Transverse colon (tissue), 4 donors: Measurements from ENCODE around the gene SRGN. TPM values are rescaled to one million over a fixed set of nuclear protein-coding genes. Genes with fewer than 3 reads are reported as not detected.
A peak's percentile ranks its signal among the peaks of the same experiment; 100 is the strongest.

Experiments used
- DNase-seq: peaks from one replicate; pipeline ENCODE4 v3.0.0-alpha.2; 2019
- H3K27ac ChIP-seq, 4 donors: fragments of 200-600 bp; sonication (generic); 2 replicates each; pipeline ENCODE4 v1.5.1; 2016 to 2018; ENCODE audit warnings: inconsistent platforms in 4 of 4
- H3K27me3 ChIP-seq: fragments of 200-600 bp; sonication (generic); 2 replicates; pipeline ENCODE4 v1.5.1; 2017; ENCODE audit warnings: inconsistent platforms
- H3K36me3 ChIP-seq, 4 donors: fragments of 200-600 bp; sonication (generic); 2 replicates each; pipeline ENCODE4 v1.5.1; 2017 to 2019; ENCODE audit warnings: inconsistent platforms in 4 of 4
- H3K4me1 ChIP-seq, 4 donors: fragments of 200-600 bp; sonication (generic); 2 replicates each; pipeline ENCODE4 v1.5.1; 2017 to 2020; ENCODE audit warnings: inconsistent platforms in 4 of 4
- H3K4me3 ChIP-seq, 4 donors: fragments of 200-600 bp; sonication (generic); 1 replicate in 1 of 4; 2 replicates in 3 of 4; pipeline versions ENCODE4 v1.5.1 to v1.6.1; 2017 to 2019; ENCODE audit warnings: inconsistent platforms in 4 of 4
- H3K9me3 ChIP-seq, 2 donors: fragments of 200-600 bp; sonication (generic); 2 replicates each; pipeline ENCODE4 v1.5.1; 2017 to 2019; ENCODE audit warnings: inconsistent platforms in 2 of 2
- CTCF ChIP-seq, 5 experiments: fragments of 200-600 bp in 3 of 5; fragments of 450-650 bp in 2 of 5; sonication (generic) in 3 of 5; IDR thresholded peaks; 1 replicate in 2 of 5; 2 replicates in 3 of 5; pipeline ENCODE4 v1.5.1; 2016 to 2017; ENCODE audit warnings: antibody characterized with exemption in 5 of 5, inconsistent platforms in 3 of 5, mild to moderate bottlenecking in 2 of 5, moderate library complexity in 1 of 5
- EP300 ChIP-seq: sonication (generic); formaldehyde crosslinking; IDR thresholded peaks from one replicate; pipeline ENCODE4 v1.6.1; 2017; ENCODE audit warnings: antibody characterized with exemption, low read depth
- POLR2A ChIP-seq: fragments of 450-650 bp; IDR thresholded peaks from one replicate; pipeline ENCODE4 v1.6.1; 2016; ENCODE audit warnings: antibody characterized with exemption, mild to moderate bottlenecking, moderate library complexity
- POLR2AphosphoS5 ChIP-seq, 3 donors: sonication (generic); formaldehyde crosslinking; IDR thresholded peaks; one replicate each; pipeline ENCODE4 v1.6.1; 2016; ENCODE audit warnings: antibody characterized with exemption in 3 of 3
- WGBS, 2 donors: methylation state at CpG; one replicate each; pipeline ENCODE4 v1.1.5; 2018; ENCODE audit warnings: low coverage in 1 of 2; 5-methylcytosine and 5-hydroxymethylcytosine counted together
- in situ Hi-C, 4 donors: fragments of 200-750 bp; cut with MboI; loops; one replicate each; pipeline versions ENCODE4 v1.15.0 to v1.15.1; 2017; ENCODE audit warnings: low sequenced_read_pairs in 3 of 4, low pct_ligation_motif_present in 1 of 4, low pct_unique_long_range_greater_than_20kb in 1 of 4
- intact Hi-C: fragments of 100-400 bp; cut with DNase I; formaldehyde crosslinking; loops from one replicate; pipeline ENCODE4 v1.15.1; 2023; ENCODE audit warnings: low total_unique reads
- total RNA-seq, 4 donors: library from RNA; depleted of rRNA; stranded (reverse); fragments of >200 nt; gene quantifications; one replicate each; pipeline ENCODE4 v1.1.0, GENCODE V29; 2016

SRGN gene
- total RNA-seq, 4 donors from 2014 or later, result 9.0 to 83.8 (median 20.3) TPM

GRCh38 chr10:69064762-69065328 is 23.1 kb upstream of the SRGN start:
- Histone ChIP-seq H3K27me3 (no peaks in the 10 kb centered on the region), H3K4me1 (peaks cover 0 to 16% (median 8%) of the 10 kb centered on the region in 4 donors), H3K9me3 (no peaks in the 10 kb centered on the region), H3K36me3 (no peaks in the 10 kb centered on the region), H3K4me3 (no peak overlapping the region), H3K27ac (peak overlapping the region in 3 of 4 donors; percentile 35 to 48 (median 37))
- intact Hi-C loops (no loop called here), in situ Hi-C loops (no loop called here)
- TF ChIP-seq EP300 (no peak), CTCF (IDR thresholded peaks at IDR 0.05) (no peak), POLR2AphosphoS5 (IDR thresholded peaks at IDR 0.05) (no peak), POLR2A (no peak)
- 71 to 84% methylated on average over 1 to 6 of the region's 6 CpGs for WGBS, 2 donors
- DNase-seq, result no peak

- no peak for DNase-seq
- Histone ChIP-seq H3K27ac (peak overlapping the region; percentile 19 to 48 (median 36)), H3K4me3 (no peak overlapping the region), H3K9me3 (no peaks in the 10 kb centered on the region), H3K36me3 (no peaks in the 10 kb centered on the region), H3K4me1 (peaks cover 0 to 16% (median 8%) of the 10 kb centered on the region in 4 donors), H3K27me3 (no peaks in the 10 kb centered on the region)
- in situ Hi-C loops (no loop called here), intact Hi-C loops (no loop called here)
- WGBS, 2 donors, result 60% methylated on average over 8 of the region's 8 CpGs; no CpG with 5 or more reads in 1 of the 2 donors
- TF ChIP-seq EP300 (no peak), POLR2AphosphoS5 (IDR thresholded peaks at IDR 0.05) (no peak), CTCF (IDR thresholded peaks at IDR 0.05) (no peak), POLR2A (no peak)
Measured at GRCh38 chr10:69065406-69066361, 22.2 kb upstream of the SRGN start.

GRCh38 chr10:69067189-69067588 is 20.7 kb upstream of the SRGN start:
- intact Hi-C loops (no loop called here), in situ Hi-C loops (no loop called here)
- no peaks in the 10 kb centered on the region for H3K27me3 ChIP-seq
- no peaks in the 10 kb centered on the region for H3K9me3 ChIP-seq
- no peaks in the 10 kb centered on the region for H3K36me3 ChIP-seq
- no peak overlapping the region for H3K4me3 ChIP-seq
- 90 to 93% methylated on average over 2 to 3 of the region's 3 CpGs for WGBS, 2 donors
- TF ChIP-seq EP300, result no peak
- no peak for TF ChIP-seq CTCF (IDR thresholded peaks at IDR 0.05)
- TF ChIP-seq POLR2AphosphoS5 (IDR thresholded peaks at IDR 0.05), result no peak
- TF ChIP-seq POLR2A, result no peak
- H3K27ac ChIP-seq, result no peak overlapping the region
- peaks cover 0 to 5% (median under 1%) of the 10 kb centered on the region in 4 donors for H3K4me1 ChIP-seq
- no peak for DNase-seq

- no peaks in the 10 kb centered on the region for H3K27me3 ChIP-seq
- H3K9me3 ChIP-seq, result no peaks in the 10 kb centered on the region
- H3K4me3 ChIP-seq, result no peak overlapping the region
- in situ Hi-C loops (no loop called here), intact Hi-C loops (no loop called here)
- H3K27ac ChIP-seq, result no peak overlapping the region
- TF ChIP-seq EP300 (no peak), CTCF (IDR thresholded peaks at IDR 0.05) (no peak), POLR2A (no peak), POLR2AphosphoS5 (IDR thresholded peaks at IDR 0.05) (no peak)
- no peaks in the 10 kb centered on the region for H3K36me3 ChIP-seq
- 75 to 92% methylated on average over 2 to 5 of the region's 5 CpGs for WGBS, 2 donors
- H3K4me1 ChIP-seq, result peaks cover 0 to 3% (median 0%) of the 10 kb centered on the region in 4 donors
- no peak for DNase-seq
Measured at GRCh38 chr10:69068549-69068948, 19.4 kb upstream of the SRGN start.
